Keratinocyte (primary cell): ENCODE data around the gene NCKAP5. TPM values are rescaled to one million over a fixed set of nuclear protein-coding genes. Genes with fewer than 3 reads are reported as not detected.

ENCODE experiments used
- DNase-seq: peaks from one replicate; pipeline ENCODE4 v3.0.0-alpha.2; 2011; ENCODE audit warnings: low read depth, missing footprints, low spot score
- FAIRE-seq: peaks from 2 replicates; lab custom pipeline; 2011; peaks lifted over from hg19 to GRCh38; lab: Jason Lieb, UNC
- H2AFZ ChIP-seq: 2 replicates; pipeline ENCODE4 v1.6.0; 2012; ENCODE audit warnings: low read length, control low read depth, inconsistent platforms; ENCODE audit not compliant: control insufficient read depth
- H3K27ac ChIP-seq: 2 replicates; pipeline ENCODE4 v1.5.1; 2011; ENCODE audit warnings: low read length; ENCODE audit not compliant: control insufficient read depth, insufficient read depth
- H3K27me3 ChIP-seq: 3 replicates; pipeline ENCODE4 v1.6.0; 2011; ENCODE audit warnings: low read length; ENCODE audit not compliant: control insufficient read depth, insufficient read depth; ENCODE audit errors: extremely low read depth
- H3K36me3 ChIP-seq, 2 experiments: 2 replicates in 1 of 2; 3 replicates in 1 of 2; pipeline ENCODE4 v1.5.1; 2011; ENCODE audit warnings: low read length in 2 of 2, mild to moderate bottlenecking in 1 of 2; ENCODE audit not compliant: control insufficient read depth in 2 of 2, insufficient read depth in 2 of 2; ENCODE audit errors: extremely low read depth in 1 of 2
- H3K4me1 ChIP-seq: 3 replicates; pipeline ENCODE4 v1.5.1; 2011; ENCODE audit warnings: low read length; ENCODE audit not compliant: control insufficient read depth, insufficient read depth; ENCODE audit errors: extremely low read depth
- H3K4me2 ChIP-seq: 3 replicates; pipeline ENCODE4 v1.6.0; 2011; ENCODE audit warnings: low read depth, low read length; ENCODE audit not compliant: control insufficient read depth, insufficient read depth; ENCODE audit errors: extremely low read depth
- H3K4me3 ChIP-seq, 3 experiments: fragments of 200-600 bp in 1 of 3; sonication (generic) in 1 of 3; 2 replicates in 2 of 3; 3 replicates in 1 of 3; pipeline ENCODE4 v1.5.1; 2011 to 2016; ENCODE audit warnings: low read length in 3 of 3, mild to moderate bottlenecking in 3 of 3, control low read depth in 2 of 3, inconsistent platforms in 1 of 3, low read depth in 1 of 3, mixed read lengths in 1 of 3, mixed run types in 1 of 3, moderate library complexity in 1 of 3; ENCODE audit not compliant: control insufficient read depth in 2 of 3, insufficient read depth in 2 of 3; ENCODE audit errors: extremely low read depth in 1 of 3
- H3K79me2 ChIP-seq: 2 replicates; pipeline ENCODE4 v1.6.0; 2012; ENCODE audit warnings: low read length; ENCODE audit not compliant: control insufficient read depth, insufficient read depth
- H3K9ac ChIP-seq: 3 replicates; pipeline ENCODE4 v1.6.0; 2011; ENCODE audit warnings: low read length; ENCODE audit not compliant: control insufficient read depth, insufficient read depth; ENCODE audit errors: extremely low read depth
- H3K9me1 ChIP-seq: 3 replicates; pipeline ENCODE4 v1.6.0; 2011; ENCODE audit warnings: low read length; ENCODE audit not compliant: control insufficient read depth, insufficient read depth; ENCODE audit errors: extremely low read depth
- H3K9me3 ChIP-seq: 2 replicates; pipeline ENCODE4 v1.5.1; 2012; ENCODE audit warnings: low read depth, low read length; ENCODE audit not compliant: control insufficient read depth
- H4K20me1 ChIP-seq: 3 replicates; pipeline ENCODE4 v1.6.0; 2011; ENCODE audit warnings: low read length; ENCODE audit not compliant: control insufficient read depth, insufficient read depth; ENCODE audit errors: extremely low read depth
- CTCF ChIP-seq, 3 experiments: IDR thresholded peaks in 1 of 3; conservative IDR thresholded peaks in 1 of 3; optimal IDR thresholded peaks in 1 of 3; 2 replicates in 2 of 3; 3 replicates in 1 of 3; pipeline versions ENCODE3 to v1.5.1; 2011; ENCODE audit warnings: low read length in 3 of 3, mild to moderate bottlenecking in 3 of 3, moderate library complexity in 2 of 3, control low read depth in 1 of 3, inconsistent platforms in 1 of 3; ENCODE audit not compliant: insufficient read depth in 2 of 3; ENCODE audit errors: extremely low read depth in 1 of 3
- EZH2 ChIP-seq: IDR thresholded peaks from one replicate; pipeline ENCODE4 v1.6.1; 2012; ENCODE audit warnings: inconsistent platforms, mild to moderate bottlenecking, low read length, moderate library complexity
- dilution Hi-C: fragments of 300-500 bp; cut with MboI; formaldehyde crosslinking; loops from one replicate; pipeline ENCODE4 v1.7.0; 2020; ENCODE audit warnings: low sequenced_read_pairs; ENCODE audit not compliant: extremely low pct_ligation_motif_present
- polyA plus RNA-seq, 5 experiments: library from polyadenylated mRNA; depleted of rRNA in 3 of 5; stranded (reverse) in 3 of 5; stranded (forward) in 1 of 5; unstranded in 1 of 5; fragments of >200 nt; gene quantifications; 1 replicate in 1 of 5; 2 replicates in 3 of 5; 3 replicates in 1 of 5; pipeline versions ENCODE4 v1.2.1 to v1.2.3, GENCODE V29; 2011 to 2012; ENCODE audit warnings: missing spikeins in 2 of 5, low read depth in 1 of 5, low replicate concordance in 1 of 5

The NCKAP5 gene
- polyA plus RNA-seq, 1 donor (not counting 4 experiments of a cell fraction or from before 2014, with no cell fraction given): 3.6 TPM

DNA sequence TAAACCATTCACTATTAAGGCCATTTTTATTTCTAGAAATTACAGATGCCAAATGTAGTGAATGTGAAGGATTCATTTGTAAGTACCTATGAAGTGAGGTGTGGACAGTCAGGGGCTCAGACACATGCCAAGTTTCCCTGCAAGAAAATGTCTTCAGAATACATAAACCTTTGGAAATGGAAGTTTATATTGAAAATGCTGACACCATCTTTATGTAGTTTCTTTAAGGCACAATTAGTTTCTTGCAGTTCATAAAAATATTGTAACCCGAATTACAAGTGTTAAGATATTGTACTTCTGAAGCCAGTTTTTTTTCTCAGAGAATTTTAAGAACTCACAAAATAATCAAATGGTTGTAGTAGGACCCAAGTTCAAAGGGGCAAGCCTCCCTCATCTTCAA, 832.2 kb downstream of the NCKAP5 start:
- DNase-seq: no peak
- no peaks in the 10 kb centered on the region for H3K4me1 ChIP-seq
- dilution Hi-C loops: no loop called here
- H3K27ac ChIP-seq: no peak overlapping the region
- H3K27me3 ChIP-seq: no peaks in the 10 kb centered on the region
- H3K9ac ChIP-seq: no peak overlapping the region
- no peaks in the 10 kb centered on the region for H3K9me3 ChIP-seq
- H3K4me2 ChIP-seq: no peak overlapping the region
- FAIRE-seq: no peak
- TF ChIP-seq CTCF (optimal IDR thresholded peaks at IDR 0.05 in 1 of 3, IDR thresholded peaks at IDR 0.05 in 1 of 3, conservative IDR thresholded peaks at IDR 0.05 in 1 of 3; ENCODE audit: extremely low read depth in 1 of 3, insufficient read depth in 2 of 3, low read length in 3 of 3) (no peak), EZH2 (no peak)
- H3K79me2 ChIP-seq: no peaks in the 10 kb centered on the region
- no peak overlapping the region for H2AFZ ChIP-seq
- no peaks in the 10 kb centered on the region for H3K9me1 ChIP-seq
- no peak overlapping the region for H3K4me3 ChIP-seq
- H3K36me3 ChIP-seq: no peaks in the 10 kb centered on the region
- no peaks in the 10 kb centered on the region for H4K20me1 ChIP-seq

DNA sequence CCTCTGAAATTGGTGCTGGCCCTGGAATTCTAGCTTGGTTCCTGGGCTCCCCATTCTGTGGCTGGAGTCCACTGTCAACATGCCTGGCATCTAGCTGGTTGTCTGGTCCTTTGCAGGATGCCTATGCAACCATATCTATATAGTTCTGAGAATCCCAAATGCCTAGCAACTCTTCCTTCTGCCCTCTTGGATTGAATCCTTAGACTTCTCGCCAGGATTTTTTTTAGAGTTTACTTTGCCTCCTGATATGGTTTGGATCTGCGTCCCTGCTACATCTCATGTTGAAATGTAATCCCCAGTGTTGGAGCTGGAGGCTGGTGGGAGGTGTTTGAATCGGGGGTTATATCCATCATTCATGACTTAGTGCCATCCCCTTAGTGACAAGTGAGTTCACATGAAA, 833.3 kb downstream of the NCKAP5 start:
- dilution Hi-C loops: no loop called here
- Histone ChIP-seq H3K9me3 (no peaks in the 10 kb centered on the region), H3K27ac (no peak overlapping the region), H3K9me1 (no peaks in the 10 kb centered on the region), H3K36me3 (no peaks in the 10 kb centered on the region), H3K4me2 (no peak overlapping the region), H3K9ac (no peak overlapping the region), H4K20me1 (no peaks in the 10 kb centered on the region), H3K4me3 (no peak overlapping the region), H3K79me2 (no peaks in the 10 kb centered on the region), H3K27me3 (no peaks in the 10 kb centered on the region), H3K4me1 (no peaks in the 10 kb centered on the region), H2AFZ (no peak overlapping the region)
- no peak for DNase-seq
- no peak for FAIRE-seq
- no peak for TF ChIP-seq CTCF (optimal IDR thresholded peaks at IDR 0.05 in 1 of 3, IDR thresholded peaks at IDR 0.05 in 1 of 3, conservative IDR thresholded peaks at IDR 0.05 in 1 of 3; ENCODE audit: extremely low read depth in 1 of 3, insufficient read depth in 2 of 3, low read length in 3 of 3)
- TF ChIP-seq EZH2: no peak
